Measurements from ENCODE around the gene PARD3B.

GRCh38 chr2:205352593-205352992 lies 807.3 kb downstream of the PARD3B start:
- TF ChIP-seq POLR2A (IDR thresholded peaks at IDR 0.05): no peak
- TF ChIP-seq CTCF (IDR thresholded peaks at IDR 0.05): no peak
